AG10803 (cell line): ENCODE measurements around the gene PLEKHA1.
A peak's percentile ranks its signal among the peaks of the same experiment; 100 is the strongest.

Experiments
- DNase-seq: peaks from one replicate; pipeline ENCODE4 v3.0.0; 2010; ENCODE audit warnings: low read depth
- H3K4me3 ChIP-seq: 2 replicates; pipeline ENCODE4 v1.5.1; 2011; ENCODE audit warnings: mild to moderate bottlenecking, low read length, control low read depth
- CTCF ChIP-seq: conservative IDR thresholded peaks from 2 replicates; pipeline ENCODE4 v1.5.1; 2011; ENCODE audit warnings: mild to moderate bottlenecking, low read length, control low read depth, inconsistent platforms

The PLEKHA1 gene

GRCh38 chr10:122404576-122404975, 30.1 kb downstream of the PLEKHA1 start:
- no peak overlapping the region for H3K4me3 ChIP-seq
- no peak for DNase-seq
- TF ChIP-seq CTCF: no peak

- DNase-seq: peak; percentile 51
- H3K4me3 ChIP-seq: no peak overlapping the region
- no peak for TF ChIP-seq CTCF
These were observed 33.0 kb downstream of the PLEKHA1 start for GRCh38 chr10:122407375-122408125.

- no peak for DNase-seq
- TF ChIP-seq CTCF: no peak
- no peak overlapping the region for H3K4me3 ChIP-seq
These were observed 38.8 kb downstream of the PLEKHA1 start for GRCh38 chr10:122413327-122413726.

- H3K4me3 ChIP-seq: no peak overlapping the region
- TF ChIP-seq CTCF: no peak
- DNase-seq: peak; percentile 73
These were observed 43.2 kb downstream of the PLEKHA1 start for GRCh38 chr10:122417667-122418066.

GRCh38 chr10:122419016-122419415, 44.5 kb downstream of the PLEKHA1 start:
- peak; percentile 27 for DNase-seq
- no peak overlapping the region for H3K4me3 ChIP-seq
- no peak for TF ChIP-seq CTCF

GRCh38 chr10:122419876-122420623, 45.5 kb downstream of the PLEKHA1 start:
- TF ChIP-seq CTCF: no peak
- H3K4me3 ChIP-seq: no peak overlapping the region
- peak; percentile 94 for DNase-seq

GRCh38 chr10:122420624-122421007, 46.1 kb downstream of the PLEKHA1 start:
- TF ChIP-seq CTCF: no peak
- H3K4me3 ChIP-seq: no peak overlapping the region
- no peak for DNase-seq
